GM19043 (cell line): ENCODE measurements around the gene ISOC1.
A peak's percentile ranks its signal among the peaks of the same experiment; 100 is the strongest.

Experiments
- ATAC-seq: cut with Tn5 transposase; IDR thresholded peaks from one replicate; pipeline ENCODE4 v1.9.1; 2021; ENCODE audit warnings: low read depth; ENCODE audit not compliant: unreplicated experiment

The ISOC1 gene

DNA sequence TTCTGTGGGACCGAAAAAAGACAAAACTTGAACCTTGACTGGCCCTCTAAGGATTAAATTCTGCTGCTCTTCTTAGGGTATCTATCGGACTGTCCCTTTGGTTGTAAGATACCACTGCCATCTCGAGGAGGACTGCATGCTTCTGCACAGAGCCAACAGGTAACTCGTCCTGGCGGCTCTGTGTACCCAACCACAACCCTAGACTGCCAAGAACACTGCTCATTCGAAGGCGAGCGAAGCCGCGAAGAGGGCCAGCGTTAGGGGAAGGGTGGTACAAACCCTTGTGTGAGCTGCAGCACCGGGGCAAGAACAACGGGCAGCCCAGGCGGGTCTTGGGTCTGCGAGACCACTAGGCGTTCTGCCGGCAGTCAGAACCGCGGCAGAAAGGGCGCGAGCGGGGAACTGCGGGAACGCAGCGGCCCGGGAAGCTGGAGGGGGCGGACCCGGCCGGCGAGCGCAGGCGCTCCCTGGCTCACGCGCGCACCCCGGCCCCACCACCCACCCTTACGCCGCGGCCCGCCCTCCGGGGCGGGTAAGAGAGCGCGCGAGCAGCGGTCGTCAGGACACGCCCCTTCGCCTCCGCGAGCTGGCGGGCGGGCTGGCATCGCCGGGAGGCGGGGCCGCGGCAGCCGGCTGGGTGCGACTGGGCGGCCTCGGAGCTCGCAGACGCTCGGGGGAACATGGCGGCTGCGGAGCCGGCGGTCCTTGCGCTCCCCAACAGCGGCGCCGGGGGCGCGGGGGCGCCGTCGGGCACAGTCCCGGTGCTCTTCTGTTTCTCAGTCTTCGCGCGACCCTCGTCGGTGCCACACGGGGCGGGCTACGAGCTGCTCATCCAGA lies at the start of gene ISOC1:
Gene ISOC1 (plus strand): TSS at position 663 of the 837 bp plus-strand sequence. CDS start 18 bp downstream, at position 681.
- ATAC-seq: peak; percentile 84

DNA sequence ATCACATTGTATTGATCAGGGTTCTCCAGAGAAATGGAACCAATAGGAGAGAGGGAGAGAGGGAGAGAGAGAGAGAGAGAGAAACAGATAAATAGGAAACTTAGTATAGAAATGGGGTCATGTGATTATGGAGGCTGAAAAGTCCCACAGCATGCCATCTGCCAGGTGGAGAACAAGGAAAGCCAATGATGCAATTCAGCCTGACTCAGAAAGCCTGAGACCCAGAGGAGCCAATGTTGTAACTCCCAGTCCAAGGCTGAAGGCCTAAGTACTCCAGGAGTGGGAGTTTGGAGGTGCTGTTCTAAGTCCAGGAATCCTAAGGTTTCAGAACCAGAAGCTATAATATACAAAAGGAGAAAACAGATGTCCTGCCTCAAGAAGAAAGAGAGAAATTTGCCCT lies 48.4 kb upstream of the ISOC1 start:
- no peak for ATAC-seq

DNA sequence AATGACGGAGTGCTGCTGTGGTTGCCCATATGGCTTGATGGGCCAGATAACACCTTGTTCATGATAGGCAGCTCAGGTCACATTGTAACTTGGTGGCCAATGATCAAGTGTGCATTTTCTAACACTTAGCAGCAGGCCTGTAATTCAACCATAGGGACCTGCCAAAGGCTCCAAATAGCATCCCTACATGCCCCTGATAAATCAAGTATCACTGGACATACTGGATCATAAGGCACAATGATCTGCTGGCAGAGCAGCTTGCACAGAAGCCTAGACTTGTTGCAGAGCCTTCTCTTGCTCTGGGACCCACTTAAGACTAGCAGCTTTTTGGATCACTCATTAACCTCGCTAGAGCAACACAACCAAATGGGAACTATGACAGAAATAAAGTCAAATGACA lies 46.0 kb upstream of the ISOC1 start:
- no peak for ATAC-seq

DNA sequence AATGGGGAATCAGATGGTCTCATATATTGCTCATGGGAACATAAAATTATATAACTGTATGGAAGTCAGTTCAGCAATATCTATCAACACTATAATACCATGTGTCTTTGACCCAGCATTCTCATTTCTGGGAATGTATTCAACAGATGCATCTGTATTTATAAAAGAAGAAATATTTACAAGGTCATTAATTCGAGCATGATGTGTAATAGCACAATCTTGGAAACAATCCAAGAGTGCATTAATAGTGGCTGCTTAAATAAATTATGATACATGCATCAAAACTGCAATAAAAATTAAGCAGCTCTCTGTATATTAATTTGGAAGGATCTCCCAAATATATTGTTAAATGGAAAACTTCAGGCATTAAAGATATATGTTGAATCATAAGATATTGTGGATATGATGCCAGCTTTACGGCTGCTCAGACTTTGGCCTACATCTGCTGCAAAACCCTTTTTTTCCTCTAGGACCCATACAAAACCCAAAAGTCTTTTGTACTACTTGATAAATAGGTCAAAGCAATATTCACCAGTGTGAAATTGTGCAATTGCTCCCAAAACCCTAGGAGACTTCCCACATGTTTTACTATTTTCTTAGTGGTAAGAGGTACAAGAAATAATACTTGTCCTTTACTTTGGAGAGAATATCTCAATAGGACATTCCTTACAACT lies 45.3 kb upstream of the ISOC1 start:
- ATAC-seq: no peak

DNA sequence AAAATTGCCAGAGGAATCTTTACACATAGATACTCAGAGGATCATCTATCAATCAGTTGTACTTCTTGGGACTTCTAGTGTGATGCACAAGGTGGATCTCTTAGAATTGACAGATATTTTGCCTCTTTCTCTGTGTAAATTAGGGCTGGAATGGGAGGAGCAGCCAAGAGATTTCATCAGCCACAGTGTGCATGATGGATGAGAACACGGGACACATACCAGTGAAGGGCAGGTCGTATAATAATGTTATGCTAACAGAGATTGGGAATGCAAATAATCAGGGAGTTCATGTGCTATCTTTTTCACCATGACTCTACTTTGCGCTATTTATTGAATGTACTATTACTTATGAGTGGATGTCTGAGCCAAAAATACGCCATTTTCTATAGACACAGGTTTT lies 43.3 kb upstream of the ISOC1 start:
- ATAC-seq: no peak

- no peak for ATAC-seq
These were observed 41.1 kb upstream of the ISOC1 start for GRCh38 chr5:129053438-129053837.

- ATAC-seq: no peak
These were observed 37.2 kb upstream of the ISOC1 start for GRCh38 chr5:129057329-129057728.

GRCh38 chr5:129061849-129062248 lies 32.7 kb upstream of the ISOC1 start:
- no peak for ATAC-seq

DNA sequence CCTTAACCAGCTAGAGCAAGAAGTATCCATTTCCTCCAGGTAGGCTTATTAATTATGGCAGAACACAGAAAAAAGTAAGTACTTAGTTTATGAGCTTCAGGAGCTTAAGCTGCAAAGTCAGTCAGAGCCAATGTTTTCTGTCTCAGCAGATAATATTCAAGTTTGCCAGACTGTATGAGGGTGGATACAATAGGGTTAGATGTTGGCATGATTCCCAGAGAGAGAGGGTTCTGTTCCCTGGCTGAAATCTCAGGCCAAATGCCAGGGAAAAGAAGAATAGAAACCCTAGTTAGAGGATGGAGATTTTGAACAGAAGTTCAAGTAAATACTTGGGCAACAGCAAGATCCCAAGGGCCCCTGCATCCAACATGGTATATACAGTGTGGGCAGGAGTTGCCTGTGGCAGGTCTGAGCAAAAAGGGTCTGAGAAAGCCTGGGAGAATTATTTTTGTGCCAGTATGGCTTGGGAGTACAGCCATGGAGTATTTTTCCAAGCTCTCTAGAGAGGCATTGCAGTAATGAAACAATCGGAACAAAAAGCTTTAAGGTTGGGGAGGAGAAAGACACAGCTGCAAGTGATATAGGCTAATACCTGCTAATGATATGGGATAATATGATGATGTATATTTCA lies 31.0 kb upstream of the ISOC1 start:
- ATAC-seq: no peak

GRCh38 chr5:129065721-129066120 lies 28.8 kb upstream of the ISOC1 start:
- no peak for ATAC-seq

DNA sequence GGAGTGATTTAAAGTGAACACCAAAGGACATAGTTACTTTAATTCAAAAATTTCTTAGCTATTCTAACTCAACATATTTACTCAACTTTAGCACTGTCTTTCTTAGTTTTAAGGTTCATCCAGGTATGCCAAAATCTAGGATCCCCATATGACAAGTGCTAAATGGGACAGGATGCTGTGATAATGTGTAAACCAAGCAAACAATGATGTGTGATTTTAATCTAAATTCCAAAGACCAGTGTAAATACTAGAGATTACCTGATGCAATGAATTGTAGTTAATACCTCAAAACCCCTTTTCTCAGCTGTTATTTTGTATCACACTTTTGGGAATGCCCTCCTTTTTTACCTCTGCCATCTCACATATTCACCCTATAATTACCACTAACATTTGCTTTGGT lies 26.8 kb upstream of the ISOC1 start:
- no peak for ATAC-seq

DNA sequence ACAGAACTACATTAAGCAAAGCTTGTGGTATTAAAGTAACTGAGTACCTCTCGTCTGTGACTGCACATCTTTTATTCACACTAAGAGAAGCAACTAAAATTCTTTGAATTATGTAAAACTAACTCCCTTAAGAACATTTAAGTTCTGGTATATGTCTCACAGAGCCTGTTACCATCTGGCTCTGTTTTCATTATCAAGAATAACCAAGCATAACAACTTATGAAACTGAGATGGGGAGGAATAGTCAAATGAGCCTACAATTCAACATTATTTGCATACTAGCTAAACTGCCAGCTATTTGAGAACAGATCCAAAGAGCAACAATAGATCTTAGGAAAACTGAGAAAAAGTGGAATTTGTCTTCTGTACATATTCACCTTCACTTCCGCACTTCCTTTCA lies 25.3 kb upstream of the ISOC1 start:
- ATAC-seq: no peak

- ATAC-seq: no peak
These were observed 21.4 kb upstream of the ISOC1 start for GRCh38 chr5:129073111-129073510.

DNA sequence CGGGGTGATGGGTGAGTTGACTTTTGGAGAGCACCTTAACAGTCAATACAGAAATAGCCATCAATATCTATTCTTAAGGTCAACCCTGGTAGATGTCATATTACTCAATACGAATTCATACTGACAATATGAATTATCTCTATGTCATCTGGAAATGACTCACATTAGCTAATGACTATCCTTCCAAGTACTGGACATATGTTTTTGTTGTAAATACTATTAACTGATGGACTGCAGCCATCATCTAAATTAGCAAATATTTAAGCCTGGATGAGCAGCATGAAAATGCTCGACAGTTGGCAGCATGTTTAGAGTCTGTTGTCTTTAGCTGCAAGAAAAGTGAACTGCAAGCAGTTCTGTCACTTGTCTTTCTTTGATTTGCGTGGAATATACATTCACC lies 19.6 kb upstream of the ISOC1 start:
- ATAC-seq: no peak

- no peak for ATAC-seq
These were observed 17.0 kb upstream of the ISOC1 start for GRCh38 chr5:129077433-129078075.

DNA sequence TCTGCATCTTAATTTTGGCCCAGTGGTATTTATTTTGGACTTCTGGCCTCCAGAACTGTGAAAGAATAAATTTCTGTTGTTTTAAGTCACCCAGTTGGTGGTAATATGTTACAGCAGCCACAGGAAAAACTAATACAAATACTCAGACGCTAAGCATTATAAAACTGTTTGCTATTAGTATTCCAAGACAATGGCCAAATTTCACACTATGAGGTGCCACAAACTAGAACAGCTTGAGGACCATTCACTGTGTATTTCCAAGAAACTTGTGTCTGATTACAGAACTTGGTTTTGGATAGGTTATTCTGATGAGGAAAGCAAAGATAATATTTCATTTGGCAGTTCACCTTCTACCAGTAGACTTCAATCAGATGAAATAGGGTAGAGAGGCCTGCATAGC lies 16.3 kb upstream of the ISOC1 start:
- no peak for ATAC-seq

GRCh38 chr5:129078660-129079059 lies 15.9 kb upstream of the ISOC1 start:
- no peak for ATAC-seq

DNA sequence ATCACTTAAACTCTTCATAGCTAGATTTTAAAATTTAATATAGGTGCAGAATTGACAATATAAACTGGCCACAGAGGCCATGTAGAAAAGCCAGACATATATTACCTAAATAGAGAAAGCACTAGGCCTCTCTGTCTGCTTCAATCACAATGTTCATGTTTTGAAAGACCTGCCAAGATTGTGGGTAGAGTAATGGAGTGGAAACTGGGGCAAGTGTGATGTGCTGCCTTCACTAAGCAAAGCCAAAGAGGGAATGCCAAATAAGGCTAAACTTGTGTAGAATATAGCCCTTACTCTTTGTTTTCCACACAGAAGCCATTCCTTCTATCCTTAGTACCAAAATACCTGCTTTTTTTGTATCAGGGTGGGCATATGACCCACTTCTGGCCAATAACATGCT lies 15.1 kb upstream of the ISOC1 start:
- ATAC-seq: no peak

GRCh38 chr5:129080766-129081165 lies 13.8 kb upstream of the ISOC1 start:
- ATAC-seq: no peak

GRCh38 chr5:129082225-129083136 lies 12.1 kb upstream of the ISOC1 start:
- ATAC-seq: no peak
